Lower leg skin (tissue), 4 donors: Measurements from ENCODE around the gene CDCP1. TPM values are rescaled to one million over a fixed set of nuclear protein-coding genes. Genes with fewer than 3 reads are reported as not detected.
"Not testable (repeated sequence)": the region's sequence is repeated elsewhere in the genome, so short reads cannot be mapped to it uniquely, and the experiment has no call there.

Experiments
- DNase-seq, 2 donors: peaks; one replicate each; pipeline ENCODE4 v3.0.0-alpha.2; 2019; ENCODE audit warnings: low spot score in 2 of 2
- H3K4me3 ChIP-seq: fragments of 200-600 bp; sonication (generic); 2 replicates; pipeline ENCODE4 v1.5.1; 2017; ENCODE audit warnings: mild to moderate bottlenecking, low read depth; ENCODE audit not compliant: poor library complexity, severe bottlenecking
- CTCF ChIP-seq, 3 donors: fragments of 450-650 bp; IDR thresholded peaks; one replicate each; pipeline ENCODE4 v1.5.1; 2016; ENCODE audit warnings: antibody characterized with exemption in 3 of 3, mild to moderate bottlenecking in 3 of 3, moderate library complexity in 2 of 3
- POLR2A ChIP-seq, 2 donors: fragments of 450-650 bp; IDR thresholded peaks; one replicate each; pipeline ENCODE4 v1.6.1; 2016 to 2017; ENCODE audit warnings: antibody characterized with exemption in 2 of 2, mild to moderate bottlenecking in 1 of 2, moderate library complexity in 1 of 2
- WGBS, 2 donors: methylation state at CpG; one replicate each; pipeline ENCODE4 v1.1.5; 2018; 5-methylcytosine and 5-hydroxymethylcytosine counted together
- intact Hi-C: fragments of 100-400 bp; cut with DNase I; formaldehyde crosslinking; loops from one replicate; pipeline ENCODE4 v1.15.0; 2023; ENCODE audit warnings: low total_unique reads
- total RNA-seq, 4 donors: library from RNA; depleted of rRNA; stranded (reverse); fragments of >200 nt; gene quantifications; one replicate each; pipeline ENCODE4 v1.1.0, GENCODE V29; 2016

CDCP1 gene
- total RNA-seq, 4 donors from 2014 or later = 43.8 to 79.0 (median 57.1) TPM

- TF ChIP-seq POLR2A (IDR thresholded peaks at IDR 0.05) = no peak
- TF ChIP-seq CTCF (IDR thresholded peaks at IDR 0.05) = no peak
- intact Hi-C loops = no loop called here
- no peak for DNase-seq
- H3K4me3 ChIP-seq = no peak overlapping the region
- WGBS, 2 donors = 69 to 78% methylated on average over 2 of the region's 2 CpGs
Observed at GRCh38 chr3:45081506-45082141, 64.6 kb downstream of the CDCP1 start.

- intact Hi-C loops = no loop called here
- 82 to 94% methylated on average over 1 of the region's 1 CpG for WGBS, 2 donors
- no peak for TF ChIP-seq CTCF (IDR thresholded peaks at IDR 0.05)
- no peak for DNase-seq
- no peak overlapping the region for H3K4me3 ChIP-seq
Observed at GRCh38 chr3:45080824-45081223, 65.4 kb downstream of the CDCP1 start.

- TF ChIP-seq POLR2A (IDR thresholded peaks at IDR 0.05) (no peak), CTCF (IDR thresholded peaks at IDR 0.05) (no peak)
- DNase-seq = no peak
- H3K4me3 ChIP-seq = no peak overlapping the region
- intact Hi-C loops = no loop called here
- WGBS, 2 donors = 85 to 100% methylated on average over 1 of the region's 1 CpG
Observed at GRCh38 chr3:45079715-45080114, 66.5 kb downstream of the CDCP1 start.

GRCh38 chr3:45078910-45079522 is 67.2 kb downstream of the CDCP1 start:
- intact Hi-C loops = no loop called here
- WGBS, 2 donors = 48 to 63% methylated on average over 8 of the region's 8 CpGs
- no peak overlapping the region for H3K4me3 ChIP-seq
- no peak for DNase-seq
- TF ChIP-seq CTCF (IDR thresholded peaks at IDR 0.05) (no peak), POLR2A (IDR thresholded peaks at IDR 0.05) (no peak)

GRCh38 chr3:45078256-45078655 is 67.9 kb downstream of the CDCP1 start:
- DNase-seq, H3K4me3 ChIP-seq, intact Hi-C loops: not testable (repeated sequence)
- WGBS, 2 donors = 0 to 92% methylated on average over 1 of the region's 1 CpG

GRCh38 chr3:45075821-45076625 is 70.2 kb downstream of the CDCP1 start:
- H3K4me3 ChIP-seq = no peak overlapping the region
- no peak for DNase-seq
- WGBS, 2 donors = 73 to 74% methylated on average over 11 of the region's 11 CpGs
- intact Hi-C loops = no loop called here
- TF ChIP-seq POLR2A (IDR thresholded peaks at IDR 0.05) (no peak), CTCF (IDR thresholded peaks at IDR 0.05) (no peak)
